ENCODE measurements around the gene AFMID. TPM values are rescaled to one million over a fixed set of nuclear protein-coding genes. Genes with fewer than 3 reads are reported as not detected.

AFMID gene
- total and polyA plus RNA-seq, 2 donors (not counting 1 experiment from before 2014, with no cell fraction given), result 18.2 to 24.8 TPM

GRCh38 chr17:78225088-78225865, 38.1 kb downstream of the AFMID start:
- Mint-ChIP-seq H3K27me3 (peaks cover 4% of the 10 kb centered on the region), H3K4me3 (no peak overlapping the region), H3K27ac (no peak overlapping the region), H3K9me3 (ENCODE audit: insufficient read depth) (no peaks in the 10 kb centered on the region), H3K4me1 (no peaks in the 10 kb centered on the region)
- TF ChIP-seq EZH2 (IDR thresholded peaks at IDR 0.05; ENCODE audit: borderline replicate concordance, insufficient read depth, low read depth, low read length, poor library complexity, severe bottlenecking), result no peak
- TF ChIP-seq, protein P1, sequence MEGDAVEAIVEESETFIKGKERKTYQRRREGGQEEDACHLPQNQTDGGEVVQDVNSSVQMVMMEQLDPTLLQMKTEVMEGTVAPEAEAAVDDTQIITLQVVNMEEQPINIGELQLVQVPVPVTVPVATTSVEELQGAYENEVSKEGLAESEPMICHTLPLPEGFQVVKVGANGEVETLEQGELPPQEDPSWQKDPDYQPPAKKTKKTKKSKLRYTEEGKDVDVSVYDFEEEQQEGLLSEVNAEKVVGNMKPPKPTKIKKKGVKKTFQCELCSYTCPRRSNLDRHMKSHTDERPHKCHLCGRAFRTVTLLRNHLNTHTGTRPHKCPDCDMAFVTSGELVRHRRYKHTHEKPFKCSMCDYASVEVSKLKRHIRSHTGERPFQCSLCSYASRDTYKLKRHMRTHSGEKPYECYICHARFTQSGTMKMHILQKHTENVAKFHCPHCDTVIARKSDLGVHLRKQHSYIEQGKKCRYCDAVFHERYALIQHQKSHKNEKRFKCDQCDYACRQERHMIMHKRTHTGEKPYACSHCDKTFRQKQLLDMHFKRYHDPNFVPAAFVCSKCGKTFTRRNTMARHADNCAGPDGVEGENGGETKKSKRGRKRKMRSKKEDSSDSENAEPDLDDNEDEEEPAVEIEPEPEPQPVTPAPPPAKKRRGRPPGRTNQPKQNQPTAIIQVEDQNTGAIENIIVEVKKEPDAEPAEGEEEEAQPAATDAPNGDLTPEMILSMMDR (IDR thresholded peaks at IDR 0.05), result no peak
- Histone ChIP-seq H4K20me1 (ENCODE audit: control insufficient read depth, insufficient read depth, low read length, poor library complexity, severe bottlenecking) (no peaks in the 10 kb centered on the region), H3K4me3 (ENCODE audit: control extremely low read depth in 1 of 5, extremely low read depth in 1 of 5, insufficient read depth in 1 of 5, low read depth in 2 of 5, low read length in 4 of 5) (no peak overlapping the region), H3K4me1 (ENCODE audit: control insufficient read depth in 2 of 2, insufficient read depth in 2 of 2, low read length in 2 of 2) (peaks cover 5 to 8% of the 10 kb centered on the region in 2 donors), H3K4me2 (replicated peaks; ENCODE audit: low read depth, low read length, poor library complexity, severe bottlenecking) (no peak overlapping the region), H3K9me3 (ENCODE audit: control extremely low read depth in 1 of 3, control insufficient read depth in 2 of 3, insufficient read depth in 1 of 3, low read length in 2 of 3) (peaks cover 0 to 7% (median 0%) of the 10 kb centered on the region in 3 donors), H2AFZ (ENCODE audit: insufficient read depth, low read depth, low read length, poor library complexity, severe bottlenecking) (no peak overlapping the region), H3K79me2 (ENCODE audit: control insufficient read depth, insufficient read depth, low read length) (no peaks in the 10 kb centered on the region), H3K27me3 (replicated peaks in 1 of 4; ENCODE audit: control extremely low read depth in 1 of 4, control insufficient read depth in 3 of 4, insufficient read depth in 4 of 4, low read length in 3 of 4) (peaks cover 0 to 30% (median 7%) of the 10 kb centered on the region in 4 experiments), H3K27ac (ENCODE audit: low read length in 2 of 2) (no peak overlapping the region), H3K36me3 (replicated peaks in 1 of 2; ENCODE audit: control extremely low read depth in 1 of 2, control insufficient read depth in 1 of 2, extremely low read depth in 1 of 2, insufficient read depth in 2 of 2, low read length in 1 of 2) (no peaks in the 10 kb centered on the region), H3K9ac (ENCODE audit: low read length) (no peak overlapping the region)
- ChIA-PET CTCF (interaction anchor here (0.5 to 2.5 kb wide), 3 partner anchors 24 to 1022 kb away, joined by 3 to 9 read pairs (median 3); no protein-coding TSS in a partner anchor), POLR2A (no interaction called here)
- 98% methylated on average over 9 of the region's 16 CpGs for WGBS (ENCODE audit: insufficient coverage)
- DNase-seq (no peak), ATAC-seq (ENCODE audit: low read depth) (no peak)
- intact Hi-C loops (cut with micrococcal nuclease), result no loop called here
